Measurements from ENCODE around the gene PTPN12.

Gene PTPN12

GRCh38 chr7:77662869-77663268 lies 125.8 kb downstream of the PTPN12 start:
- DNase-seq (ENCODE audit: low read depth in 2 of 2): no peak

- DNase-seq (ENCODE audit: low read depth in 2 of 2): no peak
These were observed 127.6 kb downstream of the PTPN12 start for GRCh38 chr7:77664715-77665114.

GRCh38 chr7:77665161-77665560 lies 128.1 kb downstream of the PTPN12 start:
- DNase-seq (ENCODE audit: low read depth in 2 of 2): no peak

GRCh38 chr7:77667459-77668086 lies 130.5 kb downstream of the PTPN12 start:
- DNase-seq (ENCODE audit: low read depth in 2 of 2): no peak

- no peak for DNase-seq (ENCODE audit: low read depth in 2 of 2)
These were observed 137.8 kb downstream of the PTPN12 start for GRCh38 chr7:77674878-77675277.

- no peak for DNase-seq (ENCODE audit: low read depth in 2 of 2)
These were observed 142.5 kb downstream of the PTPN12 start for GRCh38 chr7:77679608-77680007.

GRCh38 chr7:77680266-77680665 lies 143.2 kb downstream of the PTPN12 start:
- no peak for DNase-seq (ENCODE audit: low read depth in 2 of 2)

- no peak for DNase-seq (ENCODE audit: low read depth in 2 of 2)
These were observed 146.9 kb downstream of the PTPN12 start for GRCh38 chr7:77684030-77684429.

GRCh38 chr7:77685233-77685632 lies 148.1 kb downstream of the PTPN12 start:
- no peak for DNase-seq (ENCODE audit: low read depth in 2 of 2)

- DNase-seq (ENCODE audit: low read depth in 2 of 2): no peak
These were observed 150.1 kb downstream of the PTPN12 start for GRCh38 chr7:77687100-77687746.

- no peak for DNase-seq (ENCODE audit: low read depth in 2 of 2)
These were observed 150.7 kb downstream of the PTPN12 start for GRCh38 chr7:77687747-77688144.

Data from stimulated activated CD8-positive, alpha-beta memory T cell treated with anti-CD3 and anti-CD28 coated beads, Interleukin-2, amount 100 ng/mL, for 1 hour (primary cell).